Spleen (tissue), 11 donors: Measurements from ENCODE around the gene GID8. TPM values are rescaled to one million over a fixed set of nuclear protein-coding genes. Genes with fewer than 3 reads are reported as not detected.

ENCODE experiments used
- DNase-seq: peaks from one replicate; pipeline ENCODE4 v3.0.0-alpha.2; 2020
- H3K27ac ChIP-seq, 8 donors: fragments of 200-600 bp; sonication (generic) in 7 of 8; 1 replicate in 4 of 8; 2 replicates in 4 of 8; pipeline versions ENCODE4 v1.5.0 to v1.8.0; 2016 to 2021; ENCODE audit warnings: inconsistent platforms in 4 of 8, mild to moderate bottlenecking in 4 of 8, moderate library complexity in 1 of 8
- H3K27me3 ChIP-seq, 7 donors: fragments of 200-600 bp; sonication (generic) in 6 of 7; replicated peaks in 1 of 7; 1 replicate in 4 of 7; 2 replicates in 3 of 7; pipeline versions ENCODE4 v1.5.0 to v1.8.0; 2016 to 2021; ENCODE audit warnings: inconsistent platforms in 3 of 7, mild to moderate bottlenecking in 1 of 7
- H3K36me3 ChIP-seq, 6 donors: fragments of 200-600 bp; sonication (generic) in 5 of 6; 1 replicate in 4 of 6; 2 replicates in 2 of 6; pipeline versions ENCODE4 v1.5.0 to v1.8.0; 2016 to 2021; ENCODE audit warnings: inconsistent platforms in 2 of 6
- H3K4me1 ChIP-seq, 6 donors: fragments of 200-600 bp; sonication (generic) in 5 of 6; 1 replicate in 3 of 6; 2 replicates in 3 of 6; pipeline versions ENCODE4 v1.5.0 to v1.8.0; 2016 to 2021; ENCODE audit warnings: inconsistent platforms in 3 of 6
- H3K4me3 ChIP-seq, 8 donors: fragments of 200-600 bp; sonication (generic) in 7 of 8; 1 replicate in 4 of 8; 2 replicates in 4 of 8; pipeline versions ENCODE4 v1.5.0 to v1.8.0; 2016 to 2021; ENCODE audit warnings: inconsistent platforms in 4 of 8, mild to moderate bottlenecking in 4 of 8, moderate library complexity in 2 of 8
- H3K9me3 ChIP-seq, 8 donors: fragments of 200-600 bp; sonication (generic) in 7 of 8; 1 replicate in 4 of 8; 2 replicates in 4 of 8; pipeline versions ENCODE4 v1.5.0 to v1.8.0; 2016 to 2021; ENCODE audit warnings: inconsistent platforms in 4 of 8
- POLR2A ChIP-seq, 3 donors: fragments of 450-650 bp; IDR thresholded peaks; one replicate each; pipeline ENCODE4 v1.5.1; 2017; ENCODE audit warnings: antibody characterized with exemption in 3 of 3, mild to moderate bottlenecking in 1 of 3
- POLR2AphosphoS5 ChIP-seq, 3 donors: sonication (generic); formaldehyde crosslinking; IDR thresholded peaks; one replicate each; pipeline ENCODE4 v1.5.1; 2017; ENCODE audit warnings: antibody characterized with exemption in 3 of 3
- whole genome bisulfite sequencing, 5 donors: extraction: QIAGEN DNeasy Blood & Tissue Kit in 3 of 5; methylation state at CpG; one replicate each; pipeline versions ENCODE4 v1.1.5 to v1.1.7; 2013 to 2018; 5-methylcytosine and 5-hydroxymethylcytosine counted together
- intact Hi-C: fragments of 100-400 bp; cut with DNase I; formaldehyde crosslinking; loops from one replicate; pipeline ENCODE4 v1.15.0; 2023; ENCODE audit warnings: low total_unique reads
- polyA plus RNA-seq, 3 donors: library from polyadenylated mRNA; stranded (reverse); fragments of 200-250 nt; gene quantifications; one replicate each; pipeline ENCODE4 v1.2.1, GENCODE V29; 2013
- total RNA-seq, 7 donors: library from RNA; depleted of rRNA in 3 of 7; stranded (reverse); fragments of >200 nt in 3 of 7; fragmentation: NEBNext Ultra II Directional in 4 of 7; extraction: Animal tissue kit (Norgen Biotek cat#: 25700) in 4 of 7; gene quantifications; one replicate each; pipeline versions ENCODE4 v1.1.0 to v1.2.1, GENCODE V29; 2016 to 2021
- TF ChIP-seq, protein P1 (sequence below), 11 experiments: fragments of 200-600 bp in 7 of 11; fragments of 450-650 bp in 4 of 11; sonication (generic) in 4 of 11; IDR thresholded peaks in 8 of 11; conservative IDR thresholded peaks in 3 of 11; 1 replicate in 7 of 11; 2 replicates in 4 of 11; pipeline versions ENCODE4 v1.4.0 to v1.8.0; 2016 to 2021; ENCODE audit warnings: antibody characterized with exemption in 11 of 11, inconsistent platforms in 4 of 11, mild to moderate bottlenecking in 1 of 11
- donor health status: healthy with polysubstance abuse.
- donor health status: DM: no; HTN: no; CAD: no; lungs with moderate emphysema.
- donor health status: DM: no; HTN: no; CAD: no.
- donor health status: Bipolar disorder and iron deficiency.
- donor health status: healthy.
- donor health status: DM: no; HTN: no; CAD: no.
- donor health status: DM: yes; HTN: yes; CAD: no.

Gene GID8
- total and polyA plus RNA-seq, 10 donors: 9.7 to 33.3 (median 28.1) TPM

DNA sequence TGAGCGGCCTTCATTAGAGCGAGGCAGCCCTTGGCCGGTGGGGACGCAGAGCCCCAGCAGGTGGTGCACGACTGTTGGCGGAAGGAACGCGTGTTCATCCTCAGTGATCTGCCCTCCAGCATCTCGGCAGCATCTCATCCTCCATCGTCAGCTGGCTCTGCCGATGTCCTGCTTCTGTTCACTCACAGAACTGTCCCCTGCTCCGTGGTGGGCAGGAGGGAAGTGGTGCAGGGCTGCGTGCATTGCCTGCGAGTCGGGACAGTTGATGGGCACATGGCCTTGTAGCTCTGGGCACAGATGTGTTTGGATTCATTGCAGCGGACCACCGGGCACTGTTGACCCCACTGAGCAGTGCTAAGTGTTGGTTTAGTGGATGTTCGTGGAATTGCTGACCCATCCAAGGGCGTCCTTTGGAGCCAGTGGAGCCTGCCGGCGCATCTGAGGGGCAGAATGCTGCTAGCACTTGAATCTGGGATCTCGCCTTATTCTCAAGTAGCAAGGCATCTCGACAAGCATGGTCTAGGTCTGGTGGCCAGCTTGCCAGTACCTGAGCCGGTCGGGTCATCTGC is 7.9 kb downstream of the GID8 start:
- intact Hi-C loops: no loop called here
- no peaks in the 10 kb centered on the region for H3K9me3 ChIP-seq
- TF ChIP-seq POLR2AphosphoS5 (IDR thresholded peaks at IDR 0.05): peak in 1 of 3 donors; percentile 53
- TF ChIP-seq POLR2A (IDR thresholded peaks at IDR 0.05): no peak
- WGBS, 5 donors: 91 to 96% (median 92%) methylated on average over 21 to 25 of the region's 25 CpGs
- H3K4me1 ChIP-seq: peaks cover 0 to 22% (median 8%) of the 10 kb centered on the region in 6 donors
- H3K27me3 ChIP-seq: no peaks in the 10 kb centered on the region
- DNase-seq: peak; percentile 64
- H3K36me3 ChIP-seq: peaks cover 0 to 100% (median 74%) of the 10 kb centered on the region in 6 donors
- H3K4me3 ChIP-seq: no peak overlapping the region
- no peak overlapping the region for H3K27ac ChIP-seq

DNA sequence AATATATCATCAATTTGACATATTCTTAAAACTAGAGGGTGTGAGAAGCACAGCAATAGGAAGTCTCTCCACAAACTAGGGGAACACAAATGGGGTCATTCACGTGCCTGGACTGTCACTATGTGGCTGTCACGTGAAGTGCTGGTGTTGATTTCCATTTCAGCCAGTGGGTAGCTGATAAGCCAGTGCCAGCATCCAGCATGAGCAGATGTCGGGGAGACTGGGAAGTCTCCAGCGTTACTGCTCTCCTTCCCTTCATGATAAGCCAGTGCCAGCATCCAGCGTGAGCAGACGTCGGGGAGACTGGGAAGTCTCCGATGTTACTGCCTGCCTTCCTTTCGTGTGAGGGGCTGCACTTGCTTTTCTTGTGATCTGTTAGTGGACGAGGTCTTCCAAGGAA is 9.0 kb downstream of the GID8 start:
- H3K27me3 ChIP-seq: no peaks in the 10 kb centered on the region
- WGBS, 5 donors: 86 to 91% (median 90%) methylated on average over 10 of the region's 10 CpGs
- peak; percentile 8 for DNase-seq
- no peak overlapping the region for H3K4me3 ChIP-seq
- TF ChIP-seq, protein P1, sequence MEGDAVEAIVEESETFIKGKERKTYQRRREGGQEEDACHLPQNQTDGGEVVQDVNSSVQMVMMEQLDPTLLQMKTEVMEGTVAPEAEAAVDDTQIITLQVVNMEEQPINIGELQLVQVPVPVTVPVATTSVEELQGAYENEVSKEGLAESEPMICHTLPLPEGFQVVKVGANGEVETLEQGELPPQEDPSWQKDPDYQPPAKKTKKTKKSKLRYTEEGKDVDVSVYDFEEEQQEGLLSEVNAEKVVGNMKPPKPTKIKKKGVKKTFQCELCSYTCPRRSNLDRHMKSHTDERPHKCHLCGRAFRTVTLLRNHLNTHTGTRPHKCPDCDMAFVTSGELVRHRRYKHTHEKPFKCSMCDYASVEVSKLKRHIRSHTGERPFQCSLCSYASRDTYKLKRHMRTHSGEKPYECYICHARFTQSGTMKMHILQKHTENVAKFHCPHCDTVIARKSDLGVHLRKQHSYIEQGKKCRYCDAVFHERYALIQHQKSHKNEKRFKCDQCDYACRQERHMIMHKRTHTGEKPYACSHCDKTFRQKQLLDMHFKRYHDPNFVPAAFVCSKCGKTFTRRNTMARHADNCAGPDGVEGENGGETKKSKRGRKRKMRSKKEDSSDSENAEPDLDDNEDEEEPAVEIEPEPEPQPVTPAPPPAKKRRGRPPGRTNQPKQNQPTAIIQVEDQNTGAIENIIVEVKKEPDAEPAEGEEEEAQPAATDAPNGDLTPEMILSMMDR (IDR thresholded peaks at IDR 0.05 in 8 of 11, conservative IDR thresholded peaks at IDR 0.05 in 3 of 11): no peak
- TF ChIP-seq POLR2A (IDR thresholded peaks at IDR 0.05): no peak
- TF ChIP-seq POLR2AphosphoS5 (IDR thresholded peaks at IDR 0.05): no peak
- no peaks in the 10 kb centered on the region for H3K9me3 ChIP-seq
- no peak overlapping the region for H3K27ac ChIP-seq
- H3K4me1 ChIP-seq: peaks cover 0 to 22% (median 5%) of the 10 kb centered on the region in 6 donors
- intact Hi-C loops: no loop called here
- peaks cover 0 to 91% (median 68%) of the 10 kb centered on the region in 6 donors for H3K36me3 ChIP-seq

DNA sequence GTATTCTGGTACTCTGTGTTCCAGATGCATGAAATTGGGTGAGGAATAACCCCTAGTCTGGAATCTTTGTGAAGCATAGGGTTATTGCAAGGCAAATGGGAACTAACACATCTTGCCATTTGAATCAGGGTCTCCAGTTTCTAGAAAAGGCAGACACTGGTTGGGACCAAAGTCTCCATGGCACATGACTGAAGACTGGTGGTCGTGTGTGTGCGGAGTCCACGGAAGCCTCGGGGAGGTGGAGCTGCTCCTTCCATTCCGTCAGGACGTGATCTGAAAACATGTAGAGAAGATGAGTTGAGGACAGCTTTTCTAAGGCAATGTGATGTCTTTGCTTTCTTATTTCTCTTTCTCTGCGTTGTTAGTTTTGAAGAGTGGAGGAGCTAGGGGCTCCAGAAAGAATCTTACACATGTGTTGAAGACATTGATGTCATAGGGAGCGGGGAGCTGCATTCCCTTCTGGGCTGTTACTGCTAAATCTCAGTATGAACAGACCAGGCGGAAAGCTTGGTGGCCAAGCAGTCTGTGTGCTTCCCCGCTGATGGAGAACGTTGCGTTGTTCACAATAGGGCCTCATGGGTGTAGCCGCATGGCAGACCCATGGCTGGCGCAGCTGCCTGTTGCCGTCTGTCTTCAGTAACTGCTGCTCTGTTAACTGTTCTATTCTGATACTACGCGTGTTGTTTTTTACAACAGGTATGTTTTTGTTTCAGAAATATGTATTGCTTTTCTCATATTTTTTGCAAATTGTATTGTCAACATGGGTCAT is 9.8 kb downstream of the GID8 start:
- TF ChIP-seq, protein P1 (IDR thresholded peaks at IDR 0.05 in 8 of 11, conservative IDR thresholded peaks at IDR 0.05 in 3 of 11): no peak
- TF ChIP-seq POLR2AphosphoS5 (IDR thresholded peaks at IDR 0.05) (no peak), POLR2A (IDR thresholded peaks at IDR 0.05) (no peak)
- DNase-seq: peak; percentile 13
- Histone ChIP-seq H3K27ac (no peak overlapping the region), H3K27me3 (no peaks in the 10 kb centered on the region), H3K4me1 (peaks cover 5 to 22% (median 11%) of the 10 kb centered on the region in 6 donors), H3K9me3 (no peaks in the 10 kb centered on the region), H3K4me3 (no peak overlapping the region), H3K36me3 (peaks cover 0 to 83% (median 64%) of the 10 kb centered on the region in 6 donors)
- intact Hi-C loops: no loop called here
- 95 to 97% (median 96%) methylated on average over 17 of the region's 17 CpGs for WGBS, 5 donors

DNA sequence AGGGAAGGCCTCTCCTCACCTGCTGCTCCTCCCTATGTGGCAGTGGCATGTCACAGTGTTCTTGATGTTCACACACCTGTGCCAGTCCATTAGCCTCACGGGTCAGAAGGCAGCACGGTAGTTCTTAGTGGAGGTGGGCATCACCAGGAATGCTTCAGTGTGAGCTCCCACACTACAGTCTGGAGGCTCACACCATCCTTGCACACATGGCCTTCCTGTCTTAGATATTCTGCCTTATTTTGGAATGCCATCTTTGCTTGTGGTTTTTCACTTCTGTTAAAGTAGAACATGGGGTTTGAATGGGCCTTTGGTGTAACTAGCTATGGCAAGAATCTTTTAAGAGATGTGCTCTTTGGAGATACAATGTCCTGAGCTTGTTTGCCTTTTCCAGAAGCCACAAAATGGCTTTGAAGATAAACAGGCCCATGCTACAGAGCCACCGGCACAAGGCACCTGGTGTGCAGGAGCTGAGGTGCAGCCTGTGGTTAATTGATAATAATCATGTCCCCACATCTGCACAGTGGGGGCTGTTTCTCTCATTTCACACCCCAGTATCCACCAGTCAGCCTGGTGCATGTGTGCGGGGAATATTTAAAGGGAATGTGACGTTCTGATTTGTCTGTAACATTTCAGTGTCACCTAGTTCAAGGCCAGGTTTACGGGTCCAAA is 11.3 kb downstream of the GID8 start:
- 94 to 98% (median 96%) methylated on average over 5 to 6 of the region's 6 CpGs for WGBS, 5 donors
- peak; percentile 18 for DNase-seq
- Histone ChIP-seq H3K36me3 (peaks cover 0 to 67% (median 49%) of the 10 kb centered on the region in 6 donors), H3K4me1 (peaks cover 15 to 38% (median 27%) of the 10 kb centered on the region in 6 donors), H3K4me3 (no peak overlapping the region), H3K27me3 (no peaks in the 10 kb centered on the region), H3K27ac (no peak overlapping the region), H3K9me3 (no peaks in the 10 kb centered on the region)
- TF ChIP-seq POLR2AphosphoS5 (IDR thresholded peaks at IDR 0.05) (no peak), POLR2A (IDR thresholded peaks at IDR 0.05) (no peak)
- TF ChIP-seq, protein P1 (IDR thresholded peaks at IDR 0.05 in 8 of 11, conservative IDR thresholded peaks at IDR 0.05 in 3 of 11): no peak
- intact Hi-C loops: no loop called here
